HepG2 (cell line): ENCODE data around the gene CAMTA1. TPM values are rescaled to one million over a fixed set of nuclear protein-coding genes. Genes with fewer than 3 reads are reported as not detected.
A peak's percentile ranks its signal among the peaks of the same experiment; 100 is the strongest.

Experiments
- ATAC-seq: fragments of 200-7000 bp; cut with Tn5 transposase; 3 replicates; pipeline ENCODE4 v1.9.1; 2020; ENCODE audit warnings: mild to moderate bottlenecking, moderate library complexity
- BruUV-seq: library from RNA; stranded (reverse); fragments of 400-500 nt; replicated peaks from 2 replicates; lab custom pipeline; 2021; lab: Mats Ljungman, UMichigan
- CTCF ChIA-PET: fragments of 300-600 bp; formaldehyde crosslinking; extraction: SDS; loops from one replicate; lab custom pipeline; 2021; ENCODE audit warnings: low total read pairs, inconsistent platforms, low intra/inter-chr PET ratio; lab: Yijun Ruan, JAX
- POLR2A ChIA-PET: fragments of 350-600 bp; sonication (Branson Sonifier 250); formaldehyde crosslinking; loops from one replicate; lab custom pipeline; 2020; ENCODE audit warnings: antibody characterized with exemption, inconsistent platforms; lab: Yijun Ruan, JAX
- DNase-seq: peaks from one replicate; pipeline ENCODE4 v3.0.0-alpha.2; 2015; ENCODE audit warnings: low spot score
- FAIRE-seq: peaks from 3 replicates; lab custom pipeline; 2011; peaks lifted over from hg19 to GRCh38; lab: Jason Lieb, UNC
- H2AFZ ChIP-seq: one replicate; pipeline ENCODE4 v1.6.1; 2011; ENCODE audit warnings: low read length, inconsistent platforms
- H3K27ac ChIP-seq: fragments of 300-600 bp; 3 replicates; pipeline ENCODE4 v1.8.0; 2011; ENCODE audit warnings: mixed run types, mild to moderate bottlenecking, mixed read lengths, low read length, inconsistent platforms; ENCODE audit not compliant: insufficient read depth; ENCODE audit errors: extremely low read length
- H3K27me3 ChIP-seq, 2 experiments: fragments of 200-600 bp in 1 of 2; 2 replicates in 1 of 2; 3 replicates in 1 of 2; pipeline versions ENCODE4 v1.6.0 to v1.8.0; 2011; ENCODE audit warnings: low read length in 2 of 2, mild to moderate bottlenecking in 2 of 2, moderate library complexity in 2 of 2, inconsistent platforms in 1 of 2; ENCODE audit not compliant: insufficient read depth in 2 of 2, control insufficient read depth in 1 of 2
- H3K36me3 ChIP-seq, 2 experiments: fragments of 200-600 bp in 1 of 2; replicated peaks in 1 of 2; 2 replicates in 1 of 2; 3 replicates in 1 of 2; pipeline versions ENCODE4 v1.5.1 to v1.8.0; 2011; ENCODE audit warnings: low read length in 2 of 2, inconsistent platforms in 1 of 2; ENCODE audit not compliant: insufficient read depth in 2 of 2, control insufficient read depth in 1 of 2
- H3K4me1 ChIP-seq: 2 replicates; pipeline ENCODE4 v1.5.1; 2012; ENCODE audit warnings: low read length, inconsistent platforms; ENCODE audit not compliant: insufficient read depth
- H3K4me2 ChIP-seq: 2 replicates; pipeline ENCODE4 v1.6.0; 2011; ENCODE audit warnings: low read depth, low read length, inconsistent platforms
- H3K4me3 ChIP-seq, 3 experiments: fragments of 200-600 bp in 1 of 3; sonication (generic), shearing (Covaris generic) in 1 of 3; replicated peaks in 1 of 3; 2 replicates each; pipeline ENCODE4 v1.5.1; 2011 to 2016; ENCODE audit warnings: low read length in 3 of 3, inconsistent platforms in 2 of 3, low read depth in 2 of 3, mild to moderate bottlenecking in 2 of 3, control low read depth in 1 of 3, mixed read lengths in 1 of 3; ENCODE audit not compliant: insufficient read depth in 1 of 3
- H3K79me2 ChIP-seq: one replicate; pipeline ENCODE4 v1.6.1; 2011; ENCODE audit warnings: low read length, inconsistent platforms; ENCODE audit not compliant: insufficient read depth
- H3K9ac ChIP-seq: 2 replicates; pipeline ENCODE4 v1.6.0; 2011; ENCODE audit warnings: mild to moderate bottlenecking, low read depth, low read length, inconsistent platforms; ENCODE audit not compliant: insufficient read depth
- H3K9me3 ChIP-seq: 2 replicates; pipeline ENCODE4 v1.5.1; 2012; ENCODE audit warnings: mild to moderate bottlenecking, low read length
- H4K20me1 ChIP-seq: 2 replicates; pipeline ENCODE4 v1.6.0; 2011; ENCODE audit warnings: inconsistent platforms, mild to moderate bottlenecking, low read length, moderate library complexity; ENCODE audit not compliant: insufficient read depth
- BCL3 ChIP-seq: sonication (generic); formaldehyde crosslinking; IDR thresholded peaks from 2 replicates; pipeline ENCODE4 v1.5.1; 2020; ENCODE audit warnings: mild to moderate bottlenecking, missing genetic modification reagents, moderate library complexity
- DR1 ChIP-seq: sonication (generic); formaldehyde crosslinking; IDR thresholded peaks from 2 replicates; pipeline ENCODE4 v1.8.0; 2021; ENCODE audit warnings: mild to moderate bottlenecking, missing genetic modification reagents, inconsistent platforms
- FLYWCH1 ChIP-seq: sonication (generic); formaldehyde crosslinking; IDR thresholded peaks from 2 replicates; pipeline ENCODE4 v1.8.1; 2023; ENCODE audit warnings: mild to moderate bottlenecking, missing genetic modification reagents
- FOXP1 ChIP-seq, 2 experiments: fragments of 450-650 bp in 1 of 2; IDR thresholded peaks; 2 replicates each; pipeline ENCODE4 v1.6.1; 2017 to 2018; ENCODE audit warnings: antibody characterized with exemption in 1 of 2
- GFI1 ChIP-seq: sonication (generic); formaldehyde crosslinking; IDR thresholded peaks from 2 replicates; pipeline ENCODE4 v1.5.0; 2020; ENCODE audit warnings: missing genetic modification reagents, mild to moderate bottlenecking, borderline replicate concordance
- MXD4 ChIP-seq: IDR thresholded peaks from 2 replicates; pipeline ENCODE4 v1.6.1; 2016; ENCODE audit warnings: mild to moderate bottlenecking, missing biosample characterization, missing genetic modification reagents
- REST ChIP-seq, 2 experiments: IDR thresholded peaks; 2 replicates each; pipeline ENCODE4 v1.6.1; 2011 to 2012; ENCODE audit warnings: low read length in 2 of 2, borderline replicate concordance in 1 of 2, low read depth in 1 of 2, mild to moderate bottlenecking in 1 of 2, moderate library complexity in 1 of 2
- SCMH1 ChIP-seq: sonication (generic); formaldehyde crosslinking; IDR thresholded peaks from 2 replicates; pipeline ENCODE4 v1.9.0; 2021; ENCODE audit warnings: missing genetic modification reagents, mild to moderate bottlenecking, borderline replicate concordance
- ZNF143 ChIP-seq: sonication (generic); formaldehyde crosslinking; IDR thresholded peaks from 2 replicates; pipeline ENCODE4 v1.4.0; 2020; ENCODE audit warnings: missing genetic modification reagents
- ZNF670 ChIP-seq: sonication (generic); formaldehyde crosslinking; IDR thresholded peaks from 2 replicates; pipeline ENCODE4 v1.8.0; 2022; ENCODE audit warnings: mild to moderate bottlenecking, missing genetic modification reagents, borderline replicate concordance
- WGBS: methylation state at CpG from one replicate; pipeline ENCODE4 v1.1.6; 2017; ENCODE audit warnings: low lambda C conversion rate; 5-methylcytosine and 5-hydroxymethylcytosine counted together
- in situ Hi-C: cut with HindIII; loops from 2 replicates; pipeline ENCODE4 v1.10.0; 2017; ENCODE audit warnings: low pct_unique_long_range_greater_than_20kb; ENCODE audit not compliant: extremely low pct_ligation_motif_present
- intact Hi-C: fragments of 100-400 bp; cut with micrococcal nuclease; formaldehyde crosslinking; loops from one replicate; pipeline ENCODE4 v1.10.0; 2022; ENCODE audit not compliant: unreplicated experiment
- polyA plus RNA-seq, 8 experiments: library from polyadenylated mRNA; depleted of rRNA in 3 of 8; stranded (reverse) in 7 of 8; unstranded in 1 of 8; fragments of >200 nt; fragmentation: Illumina TruSeq in 4 of 8; extraction: Trizol in 4 of 8; gene quantifications; 2 replicates each; pipeline versions ENCODE4 v1.2.1 to v1.2.3, GENCODE V29; 2011 to 2016; ENCODE audit warnings: low read depth in 4 of 8, missing spikeins in 1 of 8, mixed read lengths in 1 of 8; ENCODE audit not compliant: insufficient read depth in 1 of 8
- total RNA-seq, 5 experiments: library from RNA; depleted of rRNA; stranded (reverse); fragments of >200 nt; fragmentation: Illumina TruSeq; extraction: Trizol; gene quantifications; 2 replicates each; pipeline ENCODE4 v1.2.3, GENCODE V29; 2016; ENCODE audit warnings: low read depth in 1 of 5
- TF ChIP-seq, protein P1 (sequence below): sonication (generic); formaldehyde crosslinking; IDR thresholded peaks from 2 replicates; pipeline ENCODE4 v1.5.0; 2020; ENCODE audit warnings: mild to moderate bottlenecking, missing genetic modification reagents

Gene CAMTA1
- total and polyA plus RNA-seq, 2 of the 13 experiments (the other 11 are each of a cell fraction or from before 2014, with no cell fraction given) = 25.0 to 36.4 TPM

DNA sequence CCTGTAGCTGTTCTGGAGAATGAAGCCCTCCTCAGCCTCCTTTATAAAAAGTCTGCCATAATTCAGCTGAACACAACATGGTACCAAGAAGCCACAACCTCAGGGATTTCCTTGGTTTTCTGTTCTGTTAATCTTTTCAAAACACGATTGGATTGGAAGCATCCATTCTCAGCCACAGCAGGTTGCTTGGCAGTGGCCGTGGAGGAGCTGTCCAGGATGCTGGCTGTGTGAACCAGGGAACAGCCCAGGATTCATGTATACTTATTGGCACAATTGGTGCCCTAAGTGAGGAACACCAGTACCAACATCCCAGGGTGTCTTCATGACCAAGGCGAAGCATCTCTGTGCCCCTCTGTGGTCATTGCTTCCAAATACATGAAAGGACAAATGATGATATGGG is 393.5 kb downstream of the CAMTA1 start:
- WGBS = 25% methylated on average over 3 of the region's 3 CpGs
- peaks cover 0 to 9% of the 10 kb centered on the region in 2 experiments; a peak in 1 of 5 replicates for H3K27me3 ChIP-seq
- ChIA-PET CTCF (no interaction called here), POLR2A (no interaction called here)
- intact Hi-C loops (no loop called here), in situ Hi-C loops (no loop called here)
- ATAC-seq (no peak), FAIRE-seq (no peak), DNase-seq (no peak)
- no peak overlapping the region for H3K4me2 ChIP-seq
- no TSS peak for BruUV-seq
- no peaks in the 10 kb centered on the region for H3K4me1 ChIP-seq
- no peaks in the 10 kb centered on the region for H4K20me1 ChIP-seq
- no peak overlapping the region for H2AFZ ChIP-seq
- H3K4me3 ChIP-seq = no peak overlapping the region
- no peak overlapping the region for H3K9ac ChIP-seq
- TF ChIP-seq REST (IDR thresholded peaks at IDR 0.05; ENCODE audit: borderline replicate concordance in 1 of 2, low read depth in 1 of 2, low read length in 2 of 2) = 0 out of 4 replicates have a peak, but pooled peaks of 1 of the 2 experiments have one; percentile 18
- no peak for TF ChIP-seq MXD4 (CRISPR knock-in tag)
- TF ChIP-seq GFI1 = no peak
- H3K36me3 ChIP-seq = no peaks in the 10 kb centered on the region
- no peaks in the 10 kb centered on the region for H3K79me2 ChIP-seq
- no peaks in the 10 kb centered on the region for H3K9me3 ChIP-seq
- no peak overlapping the region for H3K27ac ChIP-seq

- H4K20me1 ChIP-seq = no peaks in the 10 kb centered on the region
- WGBS = 34% methylated on average over 8 of the region's 8 CpGs
- POLR2A ChIA-PET = no interaction called here
- DNase-seq (no peak), ATAC-seq (no peak), FAIRE-seq (no peak)
- intact Hi-C loops = no loop called here
- in situ Hi-C loops = no loop called here
- CTCF ChIA-PET = no interaction called here
- no peak overlapping the region for H3K9ac ChIP-seq
- H3K4me2 ChIP-seq = no peak overlapping the region
- H3K4me1 ChIP-seq = no peaks in the 10 kb centered on the region
- no peak overlapping the region for H2AFZ ChIP-seq
- no peaks in the 10 kb centered on the region for H3K27me3 ChIP-seq
- no peaks in the 10 kb centered on the region for H3K79me2 ChIP-seq
- H3K4me3 ChIP-seq = no peak overlapping the region
- no peaks in the 10 kb centered on the region for H3K9me3 ChIP-seq
- no TSS peak for BruUV-seq
- H3K36me3 ChIP-seq = no peaks in the 10 kb centered on the region
- H3K27ac ChIP-seq = no peak overlapping the region
- no peak for TF ChIP-seq BCL3 (CRISPR knock-in tag)
- no peak for TF ChIP-seq DR1 (CRISPR knock-in tag)
- TF ChIP-seq ZNF143 (CRISPR knock-in tag) = no peak
- no peak for TF ChIP-seq SCMH1 (CRISPR knock-in tag)
- TF ChIP-seq FOXP1 (IDR thresholded peaks at IDR 0.05) = no peak
- no peak for TF ChIP-seq FOXP1 (CRISPR knock-in tag; IDR thresholded peaks at IDR 0.05)
- TF ChIP-seq ZNF670 (CRISPR knock-in tag) = no peak
- no peak for TF ChIP-seq FLYWCH1 (CRISPR knock-in tag)
- TF ChIP-seq, protein P1, sequence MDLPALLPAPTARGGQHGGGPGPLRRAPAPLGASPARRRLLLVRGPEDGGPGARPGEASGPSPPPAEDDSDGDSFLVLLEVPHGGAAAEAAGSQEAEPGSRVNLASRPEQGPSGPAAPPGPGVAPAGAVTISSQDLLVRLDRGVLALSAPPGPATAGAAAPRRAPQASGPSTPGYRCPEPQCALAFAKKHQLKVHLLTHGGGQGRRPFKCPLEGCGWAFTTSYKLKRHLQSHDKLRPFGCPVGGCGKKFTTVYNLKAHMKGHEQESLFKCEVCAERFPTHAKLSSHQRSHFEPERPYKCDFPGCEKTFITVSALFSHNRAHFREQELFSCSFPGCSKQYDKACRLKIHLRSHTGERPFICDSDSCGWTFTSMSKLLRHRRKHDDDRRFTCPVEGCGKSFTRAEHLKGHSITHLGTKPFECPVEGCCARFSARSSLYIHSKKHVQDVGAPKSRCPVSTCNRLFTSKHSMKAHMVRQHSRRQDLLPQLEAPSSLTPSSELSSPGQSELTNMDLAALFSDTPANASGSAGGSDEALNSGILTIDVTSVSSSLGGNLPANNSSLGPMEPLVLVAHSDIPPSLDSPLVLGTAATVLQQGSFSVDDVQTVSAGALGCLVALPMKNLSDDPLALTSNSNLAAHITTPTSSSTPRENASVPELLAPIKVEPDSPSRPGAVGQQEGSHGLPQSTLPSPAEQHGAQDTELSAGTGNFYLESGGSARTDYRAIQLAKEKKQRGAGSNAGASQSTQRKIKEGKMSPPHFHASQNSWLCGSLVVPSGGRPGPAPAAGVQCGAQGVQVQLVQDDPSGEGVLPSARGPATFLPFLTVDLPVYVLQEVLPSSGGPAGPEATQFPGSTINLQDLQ = no peak
Observed at GRCh38 chr1:7185721-7186120, 400.5 kb downstream of the CAMTA1 start.
